ENCODE data around the gene F12.

F12 gene

GRCh38 chr5:177409043-177409801, at the start of gene F12:
Gene F12, minus strand, starts transcription at chr5:177409564. Its CDS starts 37 bp downstream, at chr5:177409527.
- no peak for DNase-seq (ENCODE audit: low read depth)

- DNase-seq (ENCODE audit: low read depth): no peak
These were observed 49.6 kb upstream of the F12 start for GRCh38 chr5:177458912-177459350.

GRCh38 chr5:177457852-177458681, 48.7 kb upstream of the F12 start:
- no peak for DNase-seq (ENCODE audit: low read depth)

- DNase-seq (ENCODE audit: low read depth): peak; percentile 81
These were observed 47.9 kb upstream of the F12 start for GRCh38 chr5:177456976-177457851.

- DNase-seq (ENCODE audit: low read depth): no peak
These were observed 47.2 kb upstream of the F12 start for GRCh38 chr5:177456591-177456964.

GRCh38 chr5:177455661-177456590, 46.6 kb upstream of the F12 start:
- peak; percentile 74 for DNase-seq (ENCODE audit: low read depth)

GRCh38 chr5:177455036-177455660, 45.8 kb upstream of the F12 start:
- no peak for DNase-seq (ENCODE audit: low read depth)

GRCh38 chr5:177454397-177455035, 45.2 kb upstream of the F12 start:
- DNase-seq (ENCODE audit: low read depth): no peak

- no peak for DNase-seq (ENCODE audit: low read depth)
These were observed 44.6 kb upstream of the F12 start for GRCh38 chr5:177453852-177454396.

- DNase-seq (ENCODE audit: low read depth): no peak
These were observed 43.6 kb upstream of the F12 start for GRCh38 chr5:177452688-177453638.

GRCh38 chr5:177450667-177451424, 41.5 kb upstream of the F12 start:
- no peak for DNase-seq (ENCODE audit: low read depth)

- DNase-seq (ENCODE audit: low read depth): no peak
These were observed 40.0 kb upstream of the F12 start for GRCh38 chr5:177449140-177450061.

GRCh38 chr5:177448244-177448950, 39.0 kb upstream of the F12 start:
- DNase-seq (ENCODE audit: low read depth): no peak

- DNase-seq (ENCODE audit: low read depth): no peak
These were observed 38.4 kb upstream of the F12 start for GRCh38 chr5:177447611-177448243.

- DNase-seq (ENCODE audit: low read depth): no peak
These were observed 37.8 kb upstream of the F12 start for GRCh38 chr5:177447066-177447610.

Data from CMK (cell line).